ENCODE data around the gene ACTRT2. TPM values are rescaled to one million over a fixed set of nuclear protein-coding genes. Genes with fewer than 3 reads are reported as not detected.

Gene ACTRT2
- total RNA-seq, 1 experiment from 2014 or later: not detected

DNA sequence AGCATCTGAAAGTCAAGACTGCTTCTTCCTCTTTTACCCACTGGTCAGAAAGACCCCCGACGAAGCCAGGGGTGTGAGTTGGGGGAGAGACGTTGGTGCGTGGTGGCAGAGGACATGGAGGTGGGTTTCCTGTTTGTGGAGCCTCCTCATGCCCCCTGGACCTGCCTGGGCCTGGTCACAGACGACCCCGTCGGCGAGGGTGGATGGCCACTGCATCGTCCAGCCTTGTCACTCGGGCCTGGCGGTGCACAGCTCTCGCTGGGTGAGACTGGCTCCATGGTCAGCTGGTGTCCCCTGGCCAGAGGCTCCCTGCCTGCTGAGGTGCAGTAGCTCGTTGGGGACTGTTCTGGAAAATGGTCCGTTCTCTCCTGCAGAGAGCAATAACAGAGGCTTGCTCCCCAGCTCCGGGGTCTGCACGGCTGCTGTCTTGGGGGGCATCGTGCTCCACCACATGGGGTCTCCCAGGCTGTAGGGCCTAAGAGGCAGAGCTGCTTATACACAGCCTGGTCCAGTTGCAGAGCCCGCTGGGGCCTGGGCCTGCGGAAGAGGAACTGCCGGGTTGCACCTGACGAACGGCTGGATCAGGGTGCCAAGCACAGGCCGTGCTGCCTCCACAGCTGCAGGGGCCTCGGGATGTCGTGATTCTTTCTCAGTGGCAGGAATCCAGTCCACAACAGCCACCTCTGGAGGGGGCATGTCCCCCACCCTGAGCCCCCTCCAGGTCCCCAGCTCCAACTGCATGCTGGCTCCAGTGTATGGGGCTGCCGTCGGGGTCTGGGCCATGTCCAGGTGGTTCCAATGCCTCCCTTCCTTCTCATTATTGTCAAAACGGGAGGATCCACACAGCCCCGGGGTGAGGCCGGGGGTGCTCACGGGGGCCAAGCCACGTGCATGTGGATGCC lies 18.0 kb upstream of the ACTRT2 start:
- H3K4me3 Mint-ChIP-seq (ENCODE audit: unreplicated experiment): no peak overlapping the region
- POLR2A ChIA-PET: no interaction called here
- TF ChIP-seq, protein P1, sequence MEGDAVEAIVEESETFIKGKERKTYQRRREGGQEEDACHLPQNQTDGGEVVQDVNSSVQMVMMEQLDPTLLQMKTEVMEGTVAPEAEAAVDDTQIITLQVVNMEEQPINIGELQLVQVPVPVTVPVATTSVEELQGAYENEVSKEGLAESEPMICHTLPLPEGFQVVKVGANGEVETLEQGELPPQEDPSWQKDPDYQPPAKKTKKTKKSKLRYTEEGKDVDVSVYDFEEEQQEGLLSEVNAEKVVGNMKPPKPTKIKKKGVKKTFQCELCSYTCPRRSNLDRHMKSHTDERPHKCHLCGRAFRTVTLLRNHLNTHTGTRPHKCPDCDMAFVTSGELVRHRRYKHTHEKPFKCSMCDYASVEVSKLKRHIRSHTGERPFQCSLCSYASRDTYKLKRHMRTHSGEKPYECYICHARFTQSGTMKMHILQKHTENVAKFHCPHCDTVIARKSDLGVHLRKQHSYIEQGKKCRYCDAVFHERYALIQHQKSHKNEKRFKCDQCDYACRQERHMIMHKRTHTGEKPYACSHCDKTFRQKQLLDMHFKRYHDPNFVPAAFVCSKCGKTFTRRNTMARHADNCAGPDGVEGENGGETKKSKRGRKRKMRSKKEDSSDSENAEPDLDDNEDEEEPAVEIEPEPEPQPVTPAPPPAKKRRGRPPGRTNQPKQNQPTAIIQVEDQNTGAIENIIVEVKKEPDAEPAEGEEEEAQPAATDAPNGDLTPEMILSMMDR (IDR thresholded peaks at IDR 0.05; ENCODE audit: insufficient read depth in 1 of 2, low read depth in 1 of 2, low read length in 1 of 2, severe bottlenecking in 1 of 2, unreplicated experiment in 1 of 2): no peak
- peaks cover 5% of the 10 kb centered on the region; the same call in 1 of the 2 replicates for H3K9me3 ChIP-seq
- H3K27ac Mint-ChIP-seq (ENCODE audit: unreplicated experiment): no peak overlapping the region
- no peak overlapping the region for H3K4me3 ChIP-seq (ENCODE audit: low read depth, low read length)
- H3K36me3 ChIP-seq (ENCODE audit: control insufficient read depth, insufficient read depth, low read length): no peaks in the 10 kb centered on the region
- H3K27me3 Mint-ChIP-seq (ENCODE audit: insufficient read depth, unreplicated experiment): peaks cover 11% of the 10 kb centered on the region
- no peaks in the 10 kb centered on the region for H3K4me1 Mint-ChIP-seq (ENCODE audit: low read depth, unreplicated experiment)
- no TSS peak for BruUV-seq (replicated peaks)
- intact Hi-C loops (cut with micrococcal nuclease; ENCODE audit: unreplicated experiment): no loop called here
- no peak for DNase-seq
- H3K36me3 Mint-ChIP-seq (ENCODE audit: insufficient read depth, unreplicated experiment): peaks cover under 1% of the 10 kb centered on the region
- CTCF ChIA-PET: no interaction called here
- H3K27me3 ChIP-seq (replicated peaks; ENCODE audit: control insufficient read depth, insufficient read depth, low read length): no peaks in the 10 kb centered on the region
- no peaks in the 10 kb centered on the region for H3K4me1 ChIP-seq
- peaks cover 9% of the 10 kb centered on the region for H3K9me3 Mint-ChIP-seq (ENCODE audit: unreplicated experiment)

DNA sequence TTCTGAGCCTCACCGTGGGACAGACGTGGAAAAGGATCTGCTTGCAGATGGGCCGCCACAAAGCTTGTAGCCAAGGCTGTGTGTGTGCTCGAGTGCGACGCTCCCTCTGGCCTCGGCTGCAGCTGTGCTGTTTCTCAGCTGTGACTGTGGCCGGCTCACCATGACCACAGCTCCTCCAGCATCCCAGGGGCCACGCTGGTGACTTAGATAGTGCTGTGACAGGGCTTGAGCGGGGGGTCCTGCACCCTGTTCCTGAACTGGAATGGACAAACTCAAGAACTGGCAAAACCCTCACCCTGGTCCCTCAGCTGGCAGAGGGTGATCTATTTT lies 17.4 kb upstream of the ACTRT2 start:
- H3K4me1 ChIP-seq: no peaks in the 10 kb centered on the region
- no peak overlapping the region for H3K4me3 ChIP-seq (ENCODE audit: low read depth, low read length)
- H3K36me3 ChIP-seq (ENCODE audit: control insufficient read depth, insufficient read depth, low read length): no peaks in the 10 kb centered on the region
- no peak for DNase-seq
- no peak overlapping the region for H3K27ac Mint-ChIP-seq (ENCODE audit: unreplicated experiment)
- peaks cover 5% of the 10 kb centered on the region for H3K36me3 Mint-ChIP-seq (ENCODE audit: insufficient read depth, unreplicated experiment)
- H3K4me1 Mint-ChIP-seq (ENCODE audit: low read depth, unreplicated experiment): no peaks in the 10 kb centered on the region
- H3K9me3 ChIP-seq: peaks cover 5% of the 10 kb centered on the region; the same call in 1 of the 2 replicates
- no peak overlapping the region for H3K4me3 Mint-ChIP-seq (ENCODE audit: unreplicated experiment)
- CTCF ChIA-PET: no interaction called here
- peaks cover 9% of the 10 kb centered on the region for H3K9me3 Mint-ChIP-seq (ENCODE audit: unreplicated experiment)
- POLR2A ChIA-PET: no interaction called here
- intact Hi-C loops (cut with micrococcal nuclease; ENCODE audit: unreplicated experiment): no loop called here
- TF ChIP-seq, protein P1 (IDR thresholded peaks at IDR 0.05; ENCODE audit: insufficient read depth in 1 of 2, low read depth in 1 of 2, low read length in 1 of 2, severe bottlenecking in 1 of 2, unreplicated experiment in 1 of 2): no peak
- peaks cover 9% of the 10 kb centered on the region for H3K27me3 Mint-ChIP-seq (ENCODE audit: insufficient read depth, unreplicated experiment)
- H3K27me3 ChIP-seq (replicated peaks; ENCODE audit: control insufficient read depth, insufficient read depth, low read length): no peaks in the 10 kb centered on the region
- no TSS peak for BruUV-seq (replicated peaks)

DNA sequence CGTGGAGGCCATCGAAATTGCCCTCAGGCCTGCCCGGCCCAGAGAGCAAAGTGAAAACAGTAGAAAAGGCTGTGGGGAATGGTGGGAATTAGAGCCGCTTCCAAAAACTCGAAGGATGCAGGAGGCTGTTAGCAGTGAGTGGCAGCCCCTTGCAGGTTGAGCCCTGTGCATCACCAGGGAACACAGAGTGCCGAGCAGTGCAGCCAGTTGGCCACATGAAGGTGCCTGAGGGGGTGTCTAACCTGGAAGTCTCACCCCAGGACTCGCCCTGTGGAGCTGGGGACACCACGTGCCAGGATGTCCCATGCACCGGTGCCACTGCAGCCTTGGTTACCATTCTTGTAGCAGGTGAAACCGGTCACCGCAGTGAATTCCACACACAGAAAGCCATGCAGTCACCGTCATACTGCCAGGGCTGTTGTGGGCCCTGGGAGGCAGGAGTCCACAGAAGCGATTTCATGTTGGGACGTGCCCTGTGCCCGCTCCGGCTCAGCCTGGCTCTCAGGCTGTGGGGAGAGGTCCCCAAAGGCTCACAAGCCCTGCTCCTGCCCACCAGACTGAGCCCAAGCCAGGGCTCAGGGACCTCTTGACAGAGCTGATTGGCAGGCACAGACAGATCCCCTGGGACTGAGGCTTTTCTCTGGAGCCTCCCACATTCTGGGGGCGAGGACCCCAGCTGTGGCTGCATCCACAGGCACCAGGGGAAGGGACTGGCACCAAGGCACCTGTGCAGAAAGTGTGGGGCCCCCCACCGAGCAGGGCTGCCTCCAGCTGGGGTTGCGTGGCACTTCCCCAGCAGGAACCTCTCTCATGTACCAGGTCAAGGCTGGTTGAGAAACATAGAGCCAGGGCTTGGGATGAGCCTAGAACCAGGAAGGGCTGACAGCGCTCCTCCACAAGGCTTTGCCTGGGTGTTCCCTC lies 16.7 kb upstream of the ACTRT2 start:
- Mint-ChIP-seq H3K9me3 (ENCODE audit: unreplicated experiment) (peaks cover 9% of the 10 kb centered on the region), H3K4me3 (ENCODE audit: unreplicated experiment) (no peak overlapping the region), H3K4me1 (ENCODE audit: low read depth, unreplicated experiment) (no peaks in the 10 kb centered on the region), H3K36me3 (ENCODE audit: insufficient read depth, unreplicated experiment) (peaks cover 5% of the 10 kb centered on the region), H3K27me3 (ENCODE audit: insufficient read depth, unreplicated experiment) (peaks cover 9% of the 10 kb centered on the region), H3K27ac (ENCODE audit: unreplicated experiment) (no peak overlapping the region)
- BruUV-seq (replicated peaks): no TSS peak
- H3K27me3 ChIP-seq (replicated peaks; ENCODE audit: control insufficient read depth, insufficient read depth, low read length): no peaks in the 10 kb centered on the region
- peaks cover 5% of the 10 kb centered on the region; the same call in 1 of the 2 replicates for H3K9me3 ChIP-seq
- POLR2A ChIA-PET: no interaction called here
- TF ChIP-seq, protein P1 (IDR thresholded peaks at IDR 0.05; ENCODE audit: insufficient read depth in 1 of 2, low read depth in 1 of 2, low read length in 1 of 2, severe bottlenecking in 1 of 2, unreplicated experiment in 1 of 2): no peak
- intact Hi-C loops (cut with micrococcal nuclease; ENCODE audit: unreplicated experiment): no loop called here
- CTCF ChIA-PET: no interaction called here
- H3K36me3 ChIP-seq (ENCODE audit: control insufficient read depth, insufficient read depth, low read length): no peaks in the 10 kb centered on the region
- no peaks in the 10 kb centered on the region for H3K4me1 ChIP-seq
- peak in 1 of 2 experiments; percentile 15 for DNase-seq
- H3K4me3 ChIP-seq (ENCODE audit: low read depth, low read length): no peak overlapping the region
